Subcutaneous abdominal adipose tissue (tissue), 5 donors: ENCODE measurements around the gene RPRML.
A peak's percentile ranks its signal among the peaks of the same experiment; 100 is the strongest.

Experiments used
- H3K27ac ChIP-seq: one replicate; pipeline ENCODE4 v1.7.0; 2013; ENCODE audit warnings: low read depth, mild to moderate bottlenecking, inconsistent platforms, low read length, moderate library complexity
- H3K27me3 ChIP-seq, 5 donors: one replicate each; pipeline ENCODE4 v1.7.0; 2013; ENCODE audit warnings: low read length in 5 of 5, inconsistent platforms in 1 of 5; ENCODE audit not compliant: control insufficient read depth in 5 of 5, insufficient read depth in 4 of 5
- H3K36me3 ChIP-seq, 5 donors: one replicate each; pipeline ENCODE4 v1.7.0; 2013; ENCODE audit warnings: low read length in 5 of 5; ENCODE audit not compliant: control insufficient read depth in 5 of 5, insufficient read depth in 5 of 5
- H3K4me1 ChIP-seq, 5 donors: one replicate each; pipeline ENCODE4 v1.7.0; 2013; ENCODE audit warnings: low read length in 5 of 5, mild to moderate bottlenecking in 3 of 5, moderate library complexity in 1 of 5; ENCODE audit not compliant: control insufficient read depth in 5 of 5, insufficient read depth in 5 of 5
- H3K4me3 ChIP-seq, 5 donors: one replicate each; pipeline ENCODE4 v1.7.0; 2013; ENCODE audit warnings: low read length in 5 of 5, low read depth in 1 of 5
- H3K9ac ChIP-seq, 5 donors: one replicate each; pipeline ENCODE4 v1.7.0; 2013; ENCODE audit warnings: low read length in 5 of 5, mild to moderate bottlenecking in 4 of 5, moderate library complexity in 3 of 5
- H3K9me3 ChIP-seq, 5 donors: one replicate each; pipeline ENCODE4 v1.7.0; 2013; ENCODE audit warnings: low read length in 5 of 5; ENCODE audit not compliant: control insufficient read depth in 5 of 5
- donor health status: healthy.
- donor health status: healthy.
- donor health status: healthy.
- donor health status: healthy.
- donor health status: healthy.

RPRML gene

GRCh38 chr17:46950342-46950996 lies 28.6 kb downstream of the RPRML start:
- peaks cover 0 to 20% (median 17%) of the 10 kb centered on the region in 5 donors for H3K27me3 ChIP-seq
- H3K4me1 ChIP-seq = no peaks in the 10 kb centered on the region
- H3K27ac ChIP-seq = no peak overlapping the region
- no peak overlapping the region for H3K9ac ChIP-seq
- peaks cover 0 to 16% (median 8%) of the 10 kb centered on the region in 5 donors for H3K36me3 ChIP-seq
- H3K9me3 ChIP-seq = no peaks in the 10 kb centered on the region
- no peak overlapping the region for H3K4me3 ChIP-seq

GRCh38 chr17:46949291-46950174 lies 29.5 kb downstream of the RPRML start:
- Histone ChIP-seq H3K27me3 (peaks cover 0 to 20% (median 17%) of the 10 kb centered on the region in 5 donors), H3K27ac (no peak overlapping the region), H3K4me3 (no peak overlapping the region), H3K36me3 (peaks cover 0 to 16% (median 8%) of the 10 kb centered on the region in 5 donors), H3K4me1 (peaks cover 0 to 4% (median 0%) of the 10 kb centered on the region in 5 donors), H3K9ac (no peak overlapping the region), H3K9me3 (no peaks in the 10 kb centered on the region)

GRCh38 chr17:46948544-46948943 lies 30.5 kb downstream of the RPRML start:
- Histone ChIP-seq H3K9ac (no peak overlapping the region), H3K27ac (no peak overlapping the region), H3K4me3 (no peak overlapping the region), H3K36me3 (peaks cover 0 to 16% (median 8%) of the 10 kb centered on the region in 5 donors), H3K4me1 (peaks cover 0 to 12% (median 8%) of the 10 kb centered on the region in 5 donors), H3K9me3 (no peaks in the 10 kb centered on the region), H3K27me3 (peaks cover 0 to 20% (median 17%) of the 10 kb centered on the region in 5 donors)

- Histone ChIP-seq H3K4me1 (peaks cover 0 to 22% (median 18%) of the 10 kb centered on the region in 5 donors), H3K4me3 (no peak overlapping the region), H3K27me3 (peaks cover 0 to 19% (median 17%) of the 10 kb centered on the region in 5 donors), H3K36me3 (peaks cover 0 to 16% (median 8%) of the 10 kb centered on the region in 5 donors), H3K27ac (no peak overlapping the region), H3K9me3 (no peaks in the 10 kb centered on the region), H3K9ac (no peak overlapping the region)
Measured at GRCh38 chr17:46947216-46947615, 31.8 kb downstream of the RPRML start.

- Histone ChIP-seq H3K27ac (no peak overlapping the region), H3K9ac (no peak overlapping the region), H3K27me3 (peaks cover 0 to 10% (median 8%) of the 10 kb centered on the region in 5 donors), H3K9me3 (no peaks in the 10 kb centered on the region), H3K4me3 (no peak overlapping the region), H3K36me3 (peaks cover under 1 to 25% (median 15%) of the 10 kb centered on the region in 5 donors), H3K4me1 (peaks cover 0 to 22% (median 18%) of the 10 kb centered on the region in 5 donors)
Measured at GRCh38 chr17:46944931-46945330, 34.1 kb downstream of the RPRML start.

GRCh38 chr17:46943501-46944393 lies 35.3 kb downstream of the RPRML start:
- Histone ChIP-seq H3K27me3 (peaks cover 0 to 7% (median under 1%) of the 10 kb centered on the region in 5 donors), H3K4me3 (no peak overlapping the region), H3K27ac (no peak overlapping the region), H3K9me3 (no peaks in the 10 kb centered on the region), H3K9ac (peak overlapping the region in 1 of 5 donors; percentile 31), H3K36me3 (peaks cover 4 to 27% (median 25%) of the 10 kb centered on the region in 5 donors), H3K4me1 (peaks cover 3 to 22% (median 18%) of the 10 kb centered on the region in 5 donors)

- Histone ChIP-seq H3K9ac (no peak overlapping the region), H3K27ac (no peak overlapping the region), H3K36me3 (peaks cover 4 to 32% (median 30%) of the 10 kb centered on the region in 5 donors), H3K27me3 (peaks cover 0 to 7% (median 0%) of the 10 kb centered on the region in 5 donors), H3K9me3 (no peaks in the 10 kb centered on the region), H3K4me1 (peaks cover 3 to 22% (median 18%) of the 10 kb centered on the region in 5 donors), H3K4me3 (no peak overlapping the region)
Measured at GRCh38 chr17:46943218-46943500, 35.9 kb downstream of the RPRML start.

- H3K4me1 ChIP-seq = peaks cover 3 to 22% (median 18%) of the 10 kb centered on the region in 5 donors
- peak overlapping the region in 1 of 5 donors; percentile 8 for H3K9ac ChIP-seq
- H3K4me3 ChIP-seq = no peak overlapping the region
- no peaks in the 10 kb centered on the region for H3K9me3 ChIP-seq
- H3K27me3 ChIP-seq = peaks cover 0 to 7% (median 0%) of the 10 kb centered on the region in 5 donors
- peaks cover 4 to 37% (median 32%) of the 10 kb centered on the region in 5 donors for H3K36me3 ChIP-seq
- H3K27ac ChIP-seq = no peak overlapping the region
Measured at GRCh38 chr17:46942441-46943217, 36.4 kb downstream of the RPRML start.
